Endothelial cell of umbilical vein (primary cell): Measurements from ENCODE around the gene C16orf78. TPM values are rescaled to one million over a fixed set of nuclear protein-coding genes. Genes with fewer than 3 reads are reported as not detected.

Source experiments
- BruUV-seq: library from RNA; stranded (reverse); fragments of 400-500 nt; replicated peaks from 2 replicates; lab custom pipeline; 2021; lab: Mats Ljungman, UMichigan
- CTCF ChIA-PET: fragments of 300-600, 350-600 bp; sonication (Branson Sonifier 250); formaldehyde crosslinking; loops from one replicate; lab custom pipeline; 2021; ENCODE audit warnings: antibody characterized with exemption, inconsistent platforms; lab: Charles Lee
- POLR2A ChIA-PET: fragments of 300-600, 350-600 bp; sonication (Branson Sonifier 250); formaldehyde crosslinking; loops from one replicate; lab custom pipeline; 2021; ENCODE audit warnings: antibody characterized with exemption, inconsistent platforms; lab: Charles Lee
- DNase-seq: peaks from one replicate; pipeline ENCODE4 v3.0.0-alpha.2; 2011; ENCODE audit warnings: low read depth, low spot score
- FAIRE-seq: peaks from 2 replicates; lab custom pipeline; 2011; peaks lifted over from hg19 to GRCh38; lab: Jason Lieb, UNC
- H2AFZ ChIP-seq: 2 replicates; pipeline ENCODE4 v1.6.0; 2012; ENCODE audit warnings: low read depth, low read length, control low read depth, inconsistent platforms
- H3K27ac ChIP-seq: 2 replicates; pipeline ENCODE4 v1.5.1; 2011; ENCODE audit warnings: low read depth, mild to moderate bottlenecking, control low read depth, low read length, moderate library complexity; ENCODE audit not compliant: insufficient read depth
- H3K27me3 ChIP-seq, 2 experiments: 2 replicates each; pipeline versions ENCODE4 v1.6.0 to v1.6.1; 2011; ENCODE audit warnings: low read length in 2 of 2, mixed read lengths in 1 of 2; ENCODE audit not compliant: control insufficient read depth in 2 of 2, insufficient read depth in 2 of 2
- H3K36me3 ChIP-seq, 2 experiments: 2 replicates in 1 of 2; 3 replicates in 1 of 2; pipeline ENCODE4 v1.5.1; 2011; ENCODE audit warnings: low read length in 2 of 2, mild to moderate bottlenecking in 1 of 2, moderate library complexity in 1 of 2; ENCODE audit not compliant: control insufficient read depth in 2 of 2, insufficient read depth in 2 of 2; ENCODE audit errors: extremely low read depth in 1 of 2
- H3K4me1 ChIP-seq: 3 replicates; pipeline ENCODE4 v1.5.1; 2011; ENCODE audit warnings: mild to moderate bottlenecking, low read length; ENCODE audit not compliant: control insufficient read depth, insufficient read depth; ENCODE audit errors: extremely low read depth
- H3K4me2 ChIP-seq: 2 replicates; pipeline ENCODE4 v1.6.1; 2011; ENCODE audit warnings: low read length, control low read depth, mixed read lengths; ENCODE audit not compliant: insufficient read depth
- H3K4me3 ChIP-seq, 3 experiments: fragments of 200-600 bp in 1 of 3; sonication (generic), shearing (Covaris generic) in 1 of 3; replicated peaks in 1 of 3; 2 replicates each; pipeline ENCODE4 v1.5.1; 2011 to 2016; ENCODE audit warnings: control low read depth in 3 of 3, low read length in 3 of 3, mild to moderate bottlenecking in 2 of 3, inconsistent platforms in 1 of 3, low read depth in 1 of 3, moderate library complexity in 1 of 3; ENCODE audit not compliant: insufficient read depth in 1 of 3
- H3K79me2 ChIP-seq: 2 replicates; pipeline ENCODE4 v1.6.0; 2012; ENCODE audit warnings: low read length, inconsistent platforms; ENCODE audit not compliant: control insufficient read depth, insufficient read depth
- H3K9ac ChIP-seq: replicated peaks from 2 replicates; pipeline ENCODE3; 2011; ENCODE audit warnings: low read length, control low read depth; ENCODE audit not compliant: insufficient read depth; ENCODE audit errors: extremely low read depth
- H3K9me1 ChIP-seq: replicated peaks from 3 replicates; pipeline ENCODE4 v1.6.0; 2011; ENCODE audit warnings: mild to moderate bottlenecking, low read length; ENCODE audit not compliant: control insufficient read depth, insufficient read depth; ENCODE audit errors: extremely low read depth
- H3K9me3 ChIP-seq: replicated peaks from 2 replicates; pipeline ENCODE4 v1.5.1; 2012; ENCODE audit warnings: low read length, inconsistent platforms; ENCODE audit not compliant: control insufficient read depth, insufficient read depth
- H4K20me1 ChIP-seq: replicated peaks from 2 replicates; pipeline ENCODE3; 2011; ENCODE audit warnings: mild to moderate bottlenecking, low read length; ENCODE audit not compliant: control insufficient read depth, insufficient read depth; ENCODE audit errors: extremely low read depth
- EZH2 ChIP-seq: IDR thresholded peaks from 2 replicates; pipeline ENCODE4 v1.6.1; 2012; ENCODE audit warnings: borderline replicate concordance, low read depth, mild to moderate bottlenecking, moderate library complexity, low read length, inconsistent platforms; ENCODE audit not compliant: severe bottlenecking
- FOS ChIP-seq: IDR thresholded peaks from 2 replicates; pipeline ENCODE4 v1.6.1; 2011; ENCODE audit warnings: mild to moderate bottlenecking, low read length, moderate library complexity, borderline replicate concordance; ENCODE audit not compliant: insufficient read depth
- GATA2 ChIP-seq: IDR thresholded peaks from 2 replicates; pipeline ENCODE4 v1.7.0; 2011; ENCODE audit warnings: low read depth, mild to moderate bottlenecking, moderate library complexity, mixed read lengths, low read length; ENCODE audit not compliant: insufficient read length, insufficient read depth
- MYC ChIP-seq: IDR thresholded peaks from one replicate; pipeline ENCODE4 v1.6.1; 2011; ENCODE audit warnings: mild to moderate bottlenecking, low read depth, low read length
- POLR2A ChIP-seq: IDR thresholded peaks from 2 replicates; pipeline ENCODE4 v1.6.1; 2012; ENCODE audit warnings: low read depth, mild to moderate bottlenecking, control low read depth, low read length
- dilution Hi-C: fragments of 300-500 bp; cut with MboI; formaldehyde crosslinking; loops from one replicate; pipeline ENCODE4 v1.15.0; 2019; ENCODE audit warnings: low sequenced_read_pairs; ENCODE audit not compliant: extremely low pct_ligation_motif_present
- intact Hi-C: fragments of 100-400 bp; cut with micrococcal nuclease; formaldehyde crosslinking; loops from one replicate; pipeline ENCODE4 v1.10.0; 2022
- polyA plus RNA-seq, 4 experiments: library from polyadenylated mRNA; depleted of rRNA in 3 of 4; stranded (reverse) in 3 of 4; unstranded in 1 of 4; fragments of >200 nt; gene quantifications; 2 replicates each; pipeline versions ENCODE4 v1.2.1 to v1.2.3, GENCODE V29; 2011 to 2012; ENCODE audit warnings: missing spikeins in 1 of 4
- total RNA-seq: library from RNA; stranded (reverse); gene quantifications from 2 replicates; pipeline ENCODE4 v1.2.3, GENCODE V29; 2021
- TF ChIP-seq, protein P1 (sequence below): IDR thresholded peaks from 2 replicates; pipeline ENCODE4 v1.6.1; 2011; ENCODE audit not compliant: insufficient read depth, insufficient read length
- TF ChIP-seq, protein P2 (sequence below), 2 donors: IDR thresholded peaks; 1 replicate in 1 of 2; 2 replicates in 1 of 2; pipeline ENCODE4 v1.5.1; 2011; ENCODE audit warnings: low read length in 2 of 2, mild to moderate bottlenecking in 2 of 2, moderate library complexity in 2 of 2, control low read depth in 1 of 2, inconsistent platforms in 1 of 2, low read depth in 1 of 2; ENCODE audit not compliant: insufficient read depth in 1 of 2; ENCODE audit errors: extremely low read depth in 1 of 2

C16orf78 gene
- total and polyA plus RNA-seq, 2 donors (not counting 3 experiments of a cell fraction or from before 2014, with no cell fraction given): not detected

DNA sequence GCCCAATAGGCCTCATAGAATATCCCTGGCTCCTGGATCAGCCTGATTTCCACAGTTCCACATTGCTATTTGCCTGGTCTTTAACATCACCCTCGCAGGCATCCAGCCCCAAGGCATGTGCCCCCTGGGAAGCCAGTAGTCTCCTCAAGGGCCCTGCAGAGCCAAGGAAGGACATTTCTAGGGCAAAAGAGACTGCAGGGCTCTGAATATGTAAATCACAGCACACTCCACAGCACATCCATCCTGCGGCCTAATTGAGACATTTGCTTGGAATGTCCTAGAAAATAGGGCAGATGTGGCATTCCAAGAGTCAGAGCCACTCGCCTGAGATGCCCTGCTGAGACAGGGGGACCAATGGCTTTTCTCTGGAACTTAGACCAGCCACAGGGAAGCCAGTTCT lies 11.4 kb upstream of the C16orf78 start:
- DNase-seq: no peak
- Histone ChIP-seq H3K4me1 (no peaks in the 10 kb centered on the region), H3K9me1 (no peaks in the 10 kb centered on the region), H4K20me1 (no peaks in the 10 kb centered on the region), H3K79me2 (no peaks in the 10 kb centered on the region), H3K4me3 (no peak overlapping the region), H3K9ac (no peak overlapping the region), H3K9me3 (no peaks in the 10 kb centered on the region), H3K27ac (no peak overlapping the region), H3K4me2 (no peak overlapping the region), H3K27me3 (no peaks in the 10 kb centered on the region), H3K36me3 (no peaks in the 10 kb centered on the region), H2AFZ (no peak overlapping the region)
- ChIA-PET POLR2A (no interaction called here), CTCF (no interaction called here)
- no peak for FAIRE-seq
- intact Hi-C loops (no loop called here), dilution Hi-C loops (no loop called here)
- BruUV-seq: no TSS peak
- TF ChIP-seq, protein P1, sequence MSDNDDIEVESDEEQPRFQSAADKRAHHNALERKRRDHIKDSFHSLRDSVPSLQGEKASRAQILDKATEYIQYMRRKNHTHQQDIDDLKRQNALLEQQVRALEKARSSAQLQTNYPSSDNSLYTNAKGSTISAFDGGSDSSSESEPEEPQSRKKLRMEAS: no peak
- no peak for TF ChIP-seq MYC
- no peak for TF ChIP-seq POLR2A
- no peak for TF ChIP-seq EZH2
- no peak for TF ChIP-seq GATA2
- TF ChIP-seq, protein P2, sequence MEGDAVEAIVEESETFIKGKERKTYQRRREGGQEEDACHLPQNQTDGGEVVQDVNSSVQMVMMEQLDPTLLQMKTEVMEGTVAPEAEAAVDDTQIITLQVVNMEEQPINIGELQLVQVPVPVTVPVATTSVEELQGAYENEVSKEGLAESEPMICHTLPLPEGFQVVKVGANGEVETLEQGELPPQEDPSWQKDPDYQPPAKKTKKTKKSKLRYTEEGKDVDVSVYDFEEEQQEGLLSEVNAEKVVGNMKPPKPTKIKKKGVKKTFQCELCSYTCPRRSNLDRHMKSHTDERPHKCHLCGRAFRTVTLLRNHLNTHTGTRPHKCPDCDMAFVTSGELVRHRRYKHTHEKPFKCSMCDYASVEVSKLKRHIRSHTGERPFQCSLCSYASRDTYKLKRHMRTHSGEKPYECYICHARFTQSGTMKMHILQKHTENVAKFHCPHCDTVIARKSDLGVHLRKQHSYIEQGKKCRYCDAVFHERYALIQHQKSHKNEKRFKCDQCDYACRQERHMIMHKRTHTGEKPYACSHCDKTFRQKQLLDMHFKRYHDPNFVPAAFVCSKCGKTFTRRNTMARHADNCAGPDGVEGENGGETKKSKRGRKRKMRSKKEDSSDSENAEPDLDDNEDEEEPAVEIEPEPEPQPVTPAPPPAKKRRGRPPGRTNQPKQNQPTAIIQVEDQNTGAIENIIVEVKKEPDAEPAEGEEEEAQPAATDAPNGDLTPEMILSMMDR (IDR thresholded peaks at IDR 0.05; ENCODE audit: extremely low read depth in 1 of 2, insufficient read depth in 1 of 2, low read depth in 1 of 2, low read length in 2 of 2): no peak
- no peak for TF ChIP-seq FOS
